Stimulated activated CD4-positive, alpha-beta T cell treated with anti-CD3 and anti-CD28 coated beads, TNF-alpha, amount 100 ng/mL, for 1 hour (primary cell): ENCODE measurements around the gene DLGAP1.
"Not testable (repeated sequence)": the region's sequence is repeated elsewhere in the genome, so short reads cannot be mapped to it uniquely, and the experiment has no call there.

Experiments
- DNase-seq, 3 donors: peaks; one replicate each; pipeline ENCODE4 v3.0.0-alpha.2; 2020; ENCODE audit warnings: low read depth in 3 of 3, low spot score in 1 of 3

DLGAP1 gene

GRCh38 chr18:4096486-4096885 lies 358.6 kb downstream of the DLGAP1 start:
- no peak for DNase-seq

- no peak for DNase-seq
These were observed 361.4 kb downstream of the DLGAP1 start for GRCh38 chr18:4093676-4094075.

- DNase-seq = no peak
These were observed 370.7 kb downstream of the DLGAP1 start for GRCh38 chr18:4084382-4084900.

GRCh38 chr18:4078246-4078645 lies 376.9 kb downstream of the DLGAP1 start:
- DNase-seq = no peak

GRCh38 chr18:4077721-4078120 lies 377.4 kb downstream of the DLGAP1 start:
- DNase-seq = no peak

GRCh38 chr18:4077204-4077603 lies 377.9 kb downstream of the DLGAP1 start:
- DNase-seq = no peak

GRCh38 chr18:4074647-4075046 lies 380.5 kb downstream of the DLGAP1 start:
- DNase-seq = no peak

- no peak for DNase-seq
These were observed 385.9 kb downstream of the DLGAP1 start for GRCh38 chr18:4069183-4069582.

- DNase-seq = no peak
These were observed 386.5 kb downstream of the DLGAP1 start for GRCh38 chr18:4068552-4069158.

GRCh38 chr18:4063545-4063944 lies 391.6 kb downstream of the DLGAP1 start:
- DNase-seq = no peak

- DNase-seq = no peak
These were observed 394.5 kb downstream of the DLGAP1 start for GRCh38 chr18:4060427-4061281.

GRCh38 chr18:4058179-4058578 lies 396.9 kb downstream of the DLGAP1 start:
- DNase-seq = no peak

GRCh38 chr18:4040391-4041092 lies 414.6 kb downstream of the DLGAP1 start:
- no peak for DNase-seq

GRCh38 chr18:4035521-4035920 lies 419.6 kb downstream of the DLGAP1 start:
- DNase-seq = no peak

- not testable (repeated sequence) for DNase-seq
These were observed 420.3 kb downstream of the DLGAP1 start for GRCh38 chr18:4034815-4035214.

- DNase-seq = no peak
These were observed 428.6 kb downstream of the DLGAP1 start for GRCh38 chr18:4026542-4026941.

GRCh38 chr18:4024702-4025101 lies 430.4 kb downstream of the DLGAP1 start:
- no peak for DNase-seq

GRCh38 chr18:4022749-4023148 lies 432.4 kb downstream of the DLGAP1 start:
- not testable (repeated sequence) for DNase-seq

- no peak for DNase-seq
These were observed 435.1 kb downstream of the DLGAP1 start for GRCh38 chr18:4020026-4020425.

- DNase-seq = no peak
These were observed 437.6 kb downstream of the DLGAP1 start for GRCh38 chr18:4017480-4017879.

- DNase-seq = no peak
These were observed 438.6 kb downstream of the DLGAP1 start for GRCh38 chr18:4016391-4017049.
